NCI-H524 (cell line): Measurements from ENCODE around the gene GULP1.
"Not testable (repeated sequence)": the region's sequence is repeated elsewhere in the genome, so short reads cannot be mapped to it uniquely, and the experiment has no call there.

ENCODE experiments used
- DNase-seq, 2 experiments: peaks; one replicate each; lab custom pipeline; 2025; lab: John Stamatoyannopoulos, UW

GULP1 gene

DNA sequence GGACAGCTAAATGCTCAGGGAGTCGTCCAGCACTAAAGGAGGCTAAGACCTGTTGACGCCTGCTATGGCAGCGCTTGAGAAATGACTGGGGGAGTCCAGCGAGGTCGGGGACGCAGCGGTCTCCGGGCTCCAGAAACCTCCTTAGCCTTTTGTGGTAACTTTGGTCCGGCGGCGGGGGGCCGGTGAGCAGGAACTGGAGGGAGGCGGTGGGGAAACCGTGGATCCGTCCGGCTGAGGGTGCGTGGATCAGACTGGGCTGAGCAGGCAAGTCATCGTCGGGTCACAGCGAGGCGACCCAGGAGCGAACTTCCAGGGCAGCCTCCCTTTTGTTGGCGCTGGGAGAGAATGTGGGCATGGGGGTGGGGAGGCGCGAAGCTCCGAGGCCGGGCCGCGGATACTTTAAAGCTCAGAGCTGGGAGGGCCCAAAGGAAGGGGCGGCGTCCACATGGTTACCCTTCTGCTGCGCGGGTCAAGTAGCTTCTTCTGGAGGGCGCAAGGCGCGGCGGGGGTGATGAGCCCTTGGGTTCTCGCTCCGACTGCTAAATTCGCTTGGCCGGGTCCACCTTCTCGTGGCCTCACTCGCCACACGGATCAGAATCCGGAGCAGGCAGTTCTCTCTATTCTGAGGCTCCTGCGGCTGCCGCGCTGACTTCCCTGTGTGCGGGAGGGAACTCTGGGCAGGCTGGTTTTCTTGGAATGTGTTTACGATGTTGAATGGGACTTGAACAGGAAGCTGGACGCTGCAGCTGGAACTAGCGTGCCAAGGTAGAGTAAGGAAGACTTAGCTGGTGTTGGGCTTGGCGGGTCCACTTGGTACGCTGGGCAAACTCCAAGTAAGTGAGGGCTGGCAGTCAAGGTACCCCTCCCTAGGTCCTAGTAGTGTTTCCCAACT, 920 bp downstream of the GULP1 start:
- DNase-seq, result peak; percentile 62 to 63

GRCh38 chr2:188293601-188294351, 2.1 kb downstream of the GULP1 start:
- peak; percentile 28 to 64 for DNase-seq

DNA sequence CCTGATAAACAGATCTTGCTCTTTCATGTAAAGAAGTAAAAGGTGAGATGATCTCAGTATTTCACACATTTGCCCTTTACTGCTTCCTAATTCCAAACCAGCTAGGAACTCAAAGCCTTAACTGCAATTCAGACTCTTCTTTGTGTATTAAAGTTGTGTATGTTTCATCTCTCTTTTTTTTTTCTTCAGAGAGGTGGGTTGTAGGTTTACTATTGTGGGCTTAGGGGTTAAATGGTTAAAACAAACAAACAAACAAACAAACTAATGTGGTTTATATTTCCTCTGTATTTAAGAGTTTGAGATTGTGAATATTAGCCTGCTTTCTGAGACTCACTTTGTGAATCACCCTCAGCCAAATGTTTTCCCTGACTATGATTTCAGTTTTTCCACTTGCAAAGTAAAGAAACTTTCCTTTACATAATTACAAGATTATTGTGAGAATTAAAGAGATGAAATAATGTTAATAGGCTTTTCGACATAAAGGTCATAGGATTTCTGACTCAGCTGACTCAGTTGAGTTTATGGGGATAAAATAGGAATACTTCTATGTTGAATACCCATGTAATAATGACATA, 2.8 kb downstream of the GULP1 start:
- no peak for DNase-seq

GRCh38 chr2:188295067-188295685, 3.5 kb downstream of the GULP1 start:
- no peak for DNase-seq

GRCh38 chr2:188297978-188298377, 6.3 kb downstream of the GULP1 start:
- DNase-seq, result no peak

GRCh38 chr2:188298937-188299371, 7.3 kb downstream of the GULP1 start:
- not testable (repeated sequence) for DNase-seq

GRCh38 chr2:188303363-188304031, 11.8 kb downstream of the GULP1 start:
- no peak for DNase-seq

- no peak for DNase-seq
Measured at GRCh38 chr2:188305271-188305670, 13.6 kb downstream of the GULP1 start.

- no peak for DNase-seq
Measured at GRCh38 chr2:188306271-188306670, 14.6 kb downstream of the GULP1 start.

DNA sequence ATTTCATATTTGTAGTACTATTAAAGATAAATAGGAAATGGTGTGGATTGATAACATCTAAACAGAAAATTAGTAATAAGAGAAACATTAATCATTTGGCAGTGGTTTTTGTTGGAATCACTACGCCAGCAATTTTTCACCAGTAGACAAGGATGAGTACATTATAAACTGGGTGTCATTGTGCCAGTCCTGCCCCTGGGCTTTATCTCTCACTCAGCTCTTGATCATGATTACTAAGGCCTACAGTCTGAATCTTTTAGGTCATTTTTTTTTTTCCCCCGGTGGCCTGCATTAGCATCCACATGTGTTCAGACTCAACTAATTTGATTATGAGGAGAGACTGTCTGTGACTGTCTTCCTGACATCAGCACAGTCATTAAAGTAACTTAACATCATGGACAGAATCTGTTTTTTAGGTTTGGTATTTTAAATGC, 16.2 kb downstream of the GULP1 start:
- DNase-seq, result no peak

DNA sequence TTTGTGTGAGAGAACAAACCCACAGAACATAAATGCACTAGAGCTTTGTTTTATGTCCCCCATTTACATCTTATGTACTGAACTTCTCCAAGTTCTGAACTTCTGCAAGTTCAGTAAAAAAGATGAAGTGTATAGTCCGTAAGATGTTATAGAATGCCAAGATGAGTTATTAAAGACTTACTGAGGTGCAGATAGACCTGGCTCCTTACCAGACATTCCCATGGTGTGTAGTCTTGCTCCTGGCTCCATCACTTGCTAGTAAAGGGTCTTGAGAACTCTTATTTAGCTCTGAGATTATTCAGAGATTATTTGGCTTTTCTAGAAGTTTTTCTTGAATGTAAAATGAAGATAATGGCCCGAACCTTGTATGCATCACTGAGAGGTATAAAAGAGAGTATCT, 16.8 kb downstream of the GULP1 start:
- no peak for DNase-seq

DNA sequence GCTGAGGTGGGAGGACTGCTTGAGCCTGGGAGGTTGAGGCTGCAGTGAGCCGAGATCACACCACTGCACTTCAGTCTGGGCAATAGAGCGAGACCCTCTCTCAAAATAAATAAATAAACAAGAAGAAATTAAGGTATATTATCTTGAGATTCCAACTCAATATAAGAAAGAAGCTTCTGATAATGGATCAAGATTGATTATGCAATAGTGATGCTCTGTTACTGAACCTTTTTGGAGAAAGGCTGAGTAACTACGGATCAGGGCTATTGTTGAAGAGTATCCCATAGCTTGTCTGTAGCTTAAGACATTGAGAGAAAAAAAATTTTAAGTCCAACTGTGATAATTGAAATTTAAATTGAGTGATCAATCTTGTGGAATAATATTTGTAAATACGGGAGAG, 17.7 kb downstream of the GULP1 start:
- no peak for DNase-seq

GRCh38 chr2:188314314-188315054, 22.8 kb downstream of the GULP1 start:
- no peak for DNase-seq

GRCh38 chr2:188315750-188316149, 24.1 kb downstream of the GULP1 start:
- no peak for DNase-seq

- DNase-seq, result no peak
Measured at GRCh38 chr2:188316342-188316741, 24.7 kb downstream of the GULP1 start.

DNA sequence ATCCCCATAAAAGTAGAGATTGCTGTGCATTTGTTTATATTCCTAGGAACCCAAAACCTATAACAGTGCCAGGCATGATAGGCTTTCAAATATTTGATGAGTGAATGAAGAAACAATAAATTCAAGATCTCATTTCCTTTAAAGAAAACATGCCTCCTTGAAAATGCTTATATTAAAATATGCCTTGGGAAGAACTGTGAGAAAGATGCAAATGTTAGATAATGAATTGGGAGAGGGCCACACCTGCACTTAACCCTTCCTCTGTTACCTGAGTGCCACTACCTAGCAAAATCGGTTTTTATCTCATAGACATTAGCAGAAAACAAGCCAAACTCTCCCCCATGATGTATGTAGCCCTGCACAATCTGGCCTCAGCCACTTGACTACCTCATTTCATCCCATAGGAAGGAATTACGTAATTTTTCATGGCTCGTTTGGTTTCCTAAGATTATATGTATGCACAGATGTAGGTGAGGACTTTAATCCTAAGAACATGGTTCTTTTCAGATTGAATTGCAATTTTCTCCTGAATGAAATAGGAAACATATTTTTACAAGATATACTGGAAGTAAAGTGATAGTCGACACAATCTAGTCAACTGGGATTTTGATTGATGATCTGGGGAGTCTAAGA, 25.2 kb downstream of the GULP1 start:
- DNase-seq, result peak; percentile 39 to 84

- DNase-seq, result no peak
Measured at GRCh38 chr2:188318161-188318749, 26.6 kb downstream of the GULP1 start.

DNA sequence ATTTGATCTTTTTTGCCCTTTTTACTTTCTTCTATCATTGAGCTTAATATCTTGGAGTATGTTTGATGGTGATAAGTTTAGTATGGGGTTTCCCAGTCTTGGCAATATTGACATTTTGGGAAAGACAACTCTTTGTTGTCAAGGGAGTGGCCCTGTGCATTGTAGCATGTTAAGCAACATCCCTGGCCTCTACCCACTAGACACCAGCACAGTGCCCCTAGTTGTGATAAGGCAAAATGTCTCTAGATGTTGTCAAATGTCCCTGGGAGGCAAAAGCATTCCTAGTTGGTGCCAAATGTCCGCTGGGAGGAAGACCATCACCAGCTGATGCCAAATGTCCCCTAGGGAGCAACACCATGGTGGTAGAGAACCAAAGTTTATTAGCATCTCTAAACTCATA, 28.2 kb downstream of the GULP1 start:
- DNase-seq, result no peak

DNA sequence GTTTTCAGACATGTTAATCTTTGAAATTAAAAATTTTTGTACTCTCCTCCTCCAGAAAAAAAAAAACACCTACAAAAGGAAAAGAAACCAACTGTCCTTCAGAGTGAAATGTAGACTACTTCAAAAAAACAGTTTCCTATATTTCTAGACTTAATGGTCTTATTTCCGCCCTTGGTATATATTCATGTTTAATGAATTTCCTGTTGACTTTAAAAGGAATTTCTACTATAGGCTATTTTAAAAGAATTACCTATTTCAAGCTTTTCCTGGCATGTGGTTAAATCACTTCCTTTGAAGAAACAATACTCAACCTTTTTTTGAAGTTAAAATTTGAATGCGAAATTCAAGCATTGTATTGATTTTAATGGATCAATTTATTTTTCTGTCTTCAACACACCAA, 29.2 kb downstream of the GULP1 start:
- no peak for DNase-seq
